Esophagus mucosa (tissue), 1 donor: ENCODE data around the gene MARCHF3. TPM values are rescaled to one million over a fixed set of nuclear protein-coding genes. Genes with fewer than 3 reads are reported as not detected.
"Not testable (repeated sequence)": the region's sequence is repeated elsewhere in the genome, so short reads cannot be mapped to it uniquely, and the experiment has no call there.

Source experiments
- ATAC-seq: fragments of 200-7000 bp; cut with Tn5 transposase; one replicate; pipeline ENCODE4 v1.9.1; 2020
- total RNA-seq: library from RNA; stranded (reverse); gene quantifications from one replicate; pipeline ENCODE4 v1.2.4, GENCODE V29; 2023
- donor health status: DM: yes; HTN: yes; CAD: no.

Gene MARCHF3
- total RNA-seq, 1 donor from 2014 or later, result 2.4 TPM

DNA sequence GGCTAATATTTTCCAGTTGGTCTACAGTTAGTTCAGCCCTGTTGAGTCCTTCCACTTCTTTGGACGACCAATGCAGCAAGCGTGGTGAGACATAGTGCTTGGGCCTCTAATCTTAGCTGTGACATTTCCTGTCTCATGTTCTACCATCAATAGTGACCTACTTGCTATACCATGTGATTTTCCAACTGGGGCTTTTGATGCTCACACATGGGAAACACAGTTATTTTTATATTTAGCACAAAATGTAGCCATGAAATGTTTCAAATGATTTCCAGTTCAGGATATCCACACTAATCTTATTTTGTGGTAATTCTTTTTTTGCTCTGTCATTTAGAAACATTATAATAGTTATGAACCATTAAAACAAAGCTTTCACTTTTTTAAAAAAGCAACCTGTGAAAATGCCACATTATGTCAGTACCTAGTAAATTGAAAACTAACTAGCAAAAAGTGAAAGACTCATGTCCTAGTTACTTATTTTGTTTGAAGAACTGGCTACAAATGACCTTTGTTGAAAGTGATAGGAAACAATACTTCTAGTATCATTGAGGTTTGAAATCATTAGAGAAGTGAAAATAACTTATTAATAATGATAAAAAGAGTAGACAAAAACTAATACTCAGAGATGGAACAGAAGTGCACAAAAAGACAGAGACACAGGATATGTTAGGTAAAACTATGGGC is 18.3 kb downstream of the MARCHF3 start:
- no peak for ATAC-seq

DNA sequence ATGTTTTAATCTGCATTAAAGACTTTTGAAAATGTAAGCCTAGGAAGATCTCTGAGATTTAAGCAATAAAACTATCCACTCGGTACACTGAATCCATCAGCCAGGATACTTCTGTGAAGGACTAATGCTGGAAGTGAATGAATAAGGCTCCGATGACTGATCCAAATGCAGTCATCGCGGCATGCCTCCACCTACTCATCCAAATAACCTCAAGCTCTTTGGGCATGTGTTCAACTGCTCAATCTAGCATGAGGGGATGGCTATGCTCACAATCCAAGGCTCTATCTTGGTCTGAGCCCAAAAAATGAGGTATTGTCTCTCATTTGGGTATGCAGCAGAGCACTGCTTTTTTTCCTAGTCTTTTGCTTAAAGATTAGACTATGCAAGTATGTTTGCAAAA is 19.2 kb downstream of the MARCHF3 start:
- ATAC-seq, result no peak

DNA sequence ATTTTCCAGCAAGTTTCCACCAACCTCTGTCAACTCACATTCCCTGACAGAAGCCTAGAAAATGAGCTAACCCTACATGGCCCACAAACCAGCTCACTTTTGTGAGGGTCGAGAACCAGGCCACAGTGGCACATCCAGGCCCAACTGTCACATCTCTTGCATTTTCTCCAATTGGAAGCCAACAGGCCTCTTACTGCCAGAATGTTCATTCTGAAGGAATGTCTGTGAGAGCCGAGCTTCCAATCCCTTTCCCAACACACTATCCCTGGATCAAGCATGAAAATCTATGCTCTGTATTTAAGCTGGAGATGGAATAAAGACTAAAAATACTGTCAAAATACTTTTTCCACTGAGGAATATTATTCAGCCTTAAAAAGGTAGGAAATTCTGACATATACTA is 20.0 kb downstream of the MARCHF3 start:
- no peak for ATAC-seq

DNA sequence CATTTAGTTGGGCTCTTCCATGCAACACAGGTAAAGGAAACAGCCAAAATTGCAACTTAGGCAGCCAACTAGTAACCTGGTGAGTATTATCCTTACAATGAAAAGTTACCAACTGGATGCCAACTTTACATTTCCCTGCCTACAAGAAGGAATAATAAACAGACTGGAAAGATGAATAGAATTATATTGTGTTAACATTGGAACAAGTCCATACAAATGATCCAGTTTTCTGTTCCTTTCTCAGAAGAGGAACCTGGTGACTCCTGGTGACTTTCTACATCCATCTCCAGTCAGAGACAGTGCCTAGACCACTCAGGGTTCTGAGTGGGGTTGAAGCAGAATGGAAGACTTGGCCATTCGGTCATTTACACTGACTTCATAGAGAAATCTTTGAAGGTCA is 20.6 kb downstream of the MARCHF3 start:
- no peak for ATAC-seq

DNA sequence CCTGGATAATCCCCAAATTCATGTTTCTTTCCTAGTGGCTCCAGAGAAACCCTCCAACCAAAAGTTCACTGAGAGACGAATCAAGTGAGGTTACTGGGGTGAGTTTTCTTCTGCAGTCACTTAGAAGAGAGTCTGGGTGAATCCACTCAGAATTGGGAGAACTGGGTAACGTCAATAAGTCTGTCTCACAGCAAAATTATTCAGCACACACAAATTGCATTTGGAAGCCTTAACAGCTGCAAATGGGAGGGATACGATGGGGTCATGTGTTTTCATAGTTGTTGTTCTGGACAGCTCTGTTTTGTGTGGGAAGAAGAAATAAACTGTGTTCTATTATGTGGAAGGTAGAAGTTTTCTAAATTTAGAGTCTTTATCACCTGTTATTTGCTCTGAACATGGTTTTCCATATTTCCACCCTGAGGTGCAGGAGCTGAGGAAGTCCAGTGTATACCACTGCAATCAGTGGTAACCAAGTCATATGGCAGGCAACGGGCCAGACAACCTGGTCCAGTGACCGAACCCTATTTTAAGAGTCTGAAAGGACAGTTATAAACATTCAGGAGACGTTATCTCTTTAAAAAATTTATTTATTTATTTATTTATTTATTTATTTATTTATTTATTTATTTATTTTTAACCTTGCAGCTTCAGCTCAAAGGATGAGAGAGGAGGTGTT is 21.9 kb downstream of the MARCHF3 start:
- ATAC-seq, result no peak

DNA sequence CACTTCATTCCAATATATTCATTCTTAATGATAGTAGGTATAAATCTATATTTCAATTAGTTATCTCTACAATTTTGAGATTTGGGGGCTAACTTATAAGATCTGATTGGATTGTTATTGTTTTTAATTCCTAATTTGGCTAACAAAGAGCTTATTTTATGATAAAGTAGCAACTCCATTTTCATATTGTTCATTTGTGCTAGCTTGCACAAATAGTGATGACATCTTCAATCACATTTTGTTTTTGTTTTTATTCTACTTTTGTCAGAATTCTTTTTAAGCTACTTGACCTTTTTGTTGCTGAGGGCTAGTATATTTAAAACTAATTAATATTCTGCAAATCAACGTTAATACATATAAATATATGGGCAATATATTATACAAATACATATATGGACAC is 22.8 kb downstream of the MARCHF3 start:
- no peak for ATAC-seq

DNA sequence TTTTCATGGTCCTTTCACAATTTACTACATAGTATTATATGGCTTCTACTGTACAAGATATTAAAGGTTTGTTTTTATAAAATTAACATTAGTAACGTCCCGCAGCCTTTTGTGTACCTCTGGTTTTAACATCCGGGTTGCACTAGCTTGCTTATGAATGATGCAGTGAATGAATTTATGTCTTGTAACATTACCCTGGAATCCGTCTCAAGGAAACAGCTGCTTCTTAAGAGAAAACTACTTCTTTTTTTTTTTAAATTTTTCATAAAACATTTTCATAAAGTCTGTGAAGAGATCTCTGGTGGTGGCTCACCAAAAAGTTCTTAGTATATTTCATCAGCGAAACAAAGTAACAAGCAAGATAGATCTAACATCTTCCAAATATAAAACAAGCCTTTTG is 23.6 kb downstream of the MARCHF3 start:
- no peak for ATAC-seq

DNA sequence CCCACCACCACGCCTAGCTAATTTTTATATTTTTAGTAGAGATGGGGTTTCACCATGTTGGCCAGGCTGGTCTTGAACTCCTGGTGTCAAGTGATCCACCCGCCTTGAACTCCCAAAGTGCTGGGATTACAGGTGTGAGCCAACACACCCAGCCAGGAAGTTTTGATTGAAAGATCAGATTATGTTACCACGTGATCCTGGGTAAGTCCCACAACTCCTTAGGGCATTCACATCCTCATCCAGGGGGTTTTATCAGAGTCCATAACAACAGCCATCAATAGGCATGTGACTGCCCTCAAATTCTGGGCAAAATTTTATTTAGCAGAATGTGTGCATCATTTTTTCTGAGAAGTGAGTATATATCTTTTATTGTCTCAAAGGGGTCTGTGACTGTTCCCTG is 25.1 kb downstream of the MARCHF3 start:
- not testable (repeated sequence) for ATAC-seq

DNA sequence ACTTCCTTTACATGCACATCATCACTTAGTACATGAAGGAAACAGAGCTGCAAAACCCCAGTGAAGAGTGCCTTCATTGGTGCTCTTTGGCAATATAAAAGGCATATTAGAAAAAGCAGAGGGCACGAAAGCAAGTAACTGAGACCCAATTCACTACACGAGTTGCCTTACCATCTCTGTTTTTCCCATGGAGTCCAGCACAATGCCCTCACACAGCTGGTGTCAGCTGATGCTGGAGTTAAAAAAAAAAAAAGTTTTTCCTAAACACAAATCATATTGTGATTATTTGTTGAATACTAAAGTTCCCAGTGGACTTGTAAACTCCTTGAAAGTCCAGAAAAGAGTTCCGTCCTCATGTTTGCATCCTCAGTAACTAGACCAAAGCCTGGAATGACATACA is 25.6 kb downstream of the MARCHF3 start:
- ATAC-seq, result no peak

DNA sequence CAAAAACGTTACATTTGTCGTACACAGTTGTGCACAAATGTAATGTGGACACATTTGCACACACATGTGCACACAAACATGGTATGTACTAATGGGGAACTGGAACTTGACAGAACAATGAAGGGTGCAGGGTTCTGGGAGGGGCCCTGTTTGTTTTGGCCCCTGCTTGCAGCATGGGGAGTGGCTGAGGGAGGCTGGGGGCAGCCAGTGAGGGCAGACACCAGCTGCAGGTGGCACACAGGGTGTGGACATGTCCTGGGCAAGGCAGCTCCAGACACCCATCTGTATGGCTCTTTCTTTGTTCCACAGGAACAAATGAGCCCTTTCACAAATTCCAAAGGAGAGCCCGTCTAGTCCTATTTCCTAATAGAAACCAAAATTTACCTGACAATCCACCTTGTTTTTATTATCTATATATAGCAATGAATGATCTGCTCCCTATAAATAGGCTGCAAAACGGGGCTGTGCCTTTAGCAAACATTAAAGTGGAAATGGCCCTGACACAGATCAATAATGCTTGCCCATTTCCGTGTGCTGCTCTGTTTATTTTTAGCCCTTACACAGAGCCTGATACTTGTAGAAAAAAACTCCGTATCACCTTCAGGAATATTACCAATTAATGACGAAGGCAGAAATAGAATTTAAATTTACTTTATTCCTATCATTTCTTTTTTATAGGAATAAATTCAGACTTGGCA is 26.4 kb downstream of the MARCHF3 start:
- no peak for ATAC-seq

DNA sequence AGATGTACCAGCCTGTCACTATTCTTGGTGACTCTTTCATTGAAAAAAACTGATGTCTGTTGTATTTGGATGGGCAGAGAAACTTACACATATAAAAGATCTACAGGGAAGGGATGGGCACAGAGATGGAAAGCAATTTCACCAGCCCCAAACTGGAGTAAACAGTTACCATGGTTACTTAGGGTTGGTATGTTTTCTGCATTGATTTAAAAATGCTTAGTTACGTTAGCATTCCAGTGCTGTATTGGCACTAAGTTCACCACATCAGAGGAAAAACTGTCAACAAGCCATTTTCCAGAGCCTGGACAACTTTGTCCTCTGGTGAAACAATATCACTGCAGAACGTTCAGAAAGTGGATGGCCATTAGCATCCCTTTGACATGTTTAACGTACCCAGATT is 28.0 kb downstream of the MARCHF3 start:
- ATAC-seq, result no peak

DNA sequence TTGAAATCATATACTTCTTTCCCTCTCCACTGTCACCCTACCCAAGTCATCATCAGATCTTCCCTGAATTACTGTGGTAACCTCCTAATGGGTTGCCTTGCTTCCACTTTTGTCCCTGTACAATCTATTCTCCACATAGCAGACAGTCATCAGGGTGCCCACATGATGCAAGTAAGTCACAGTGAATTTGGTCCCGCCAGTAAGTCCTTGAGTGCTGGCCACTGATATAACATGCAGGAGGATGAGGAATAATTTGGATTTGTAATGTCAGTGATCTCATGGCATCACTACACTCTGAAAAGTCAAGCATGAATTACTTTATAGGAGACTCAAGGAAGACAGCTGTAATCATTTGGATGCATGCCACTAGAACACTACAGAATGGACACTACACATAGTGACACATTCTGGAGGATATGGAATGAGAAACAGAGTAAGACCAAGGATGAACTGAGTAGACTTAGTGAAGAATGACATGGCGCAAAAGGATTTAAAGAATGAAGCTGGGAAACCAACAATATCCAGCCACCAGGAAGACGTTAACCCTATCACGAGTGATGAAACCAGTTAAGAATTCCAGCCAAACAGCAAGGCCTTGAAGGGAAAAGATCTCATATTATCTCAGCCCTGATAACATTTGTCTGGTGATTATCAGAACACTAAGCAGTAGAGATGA is 28.6 kb downstream of the MARCHF3 start:
- no peak for ATAC-seq

DNA sequence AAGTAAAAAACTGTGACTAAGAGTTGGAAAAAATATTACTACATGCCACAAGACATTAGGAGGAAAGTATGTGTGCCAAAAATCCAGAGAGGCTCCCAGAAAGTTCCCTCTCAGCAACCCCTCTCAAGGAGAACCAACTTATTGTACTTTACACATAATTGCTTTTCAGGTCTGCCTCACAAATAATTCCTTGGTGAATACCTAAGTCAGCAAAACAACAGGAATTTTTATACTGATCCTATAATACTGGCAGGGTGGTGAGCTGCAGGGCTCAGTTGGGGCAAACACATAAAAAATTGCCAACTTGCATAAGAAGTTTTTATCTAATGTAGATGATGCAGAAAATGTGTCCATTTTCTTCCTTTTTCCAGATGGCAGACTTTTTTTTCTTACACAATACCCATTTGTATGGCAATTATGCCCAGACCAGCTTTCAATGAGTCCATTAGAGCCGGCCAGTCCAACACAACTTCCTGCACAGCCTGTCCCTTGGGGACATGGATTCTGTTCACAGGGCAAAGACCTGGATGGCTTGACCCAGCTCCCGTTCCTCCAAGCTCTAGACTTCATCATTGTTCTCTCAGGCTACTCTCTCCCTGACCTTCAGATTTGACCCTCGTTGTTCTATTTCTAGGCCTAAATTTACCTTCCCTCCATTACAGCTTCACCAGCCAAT is 31.3 kb downstream of the MARCHF3 start:
- no peak for ATAC-seq

DNA sequence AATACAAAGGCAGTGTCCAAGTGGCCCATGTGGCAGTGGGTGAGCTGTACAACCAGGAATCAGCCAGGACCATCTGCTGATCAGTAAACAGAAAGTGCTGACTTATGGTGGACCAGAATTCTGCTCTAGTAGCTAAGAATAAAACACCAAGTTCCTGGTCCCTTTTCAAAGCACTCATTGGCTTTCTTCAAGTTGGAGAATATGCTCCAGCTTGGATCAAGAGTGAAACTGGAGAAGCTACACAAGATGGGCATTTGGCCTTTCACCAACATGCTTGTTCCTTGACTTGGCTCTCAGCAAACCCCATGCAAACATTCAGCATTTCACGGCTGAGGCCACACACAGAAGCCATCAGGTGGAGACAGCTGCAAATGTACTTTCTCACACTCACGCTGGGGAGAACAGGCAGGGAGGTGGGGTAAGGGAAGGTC is 32.1 kb downstream of the MARCHF3 start:
- ATAC-seq, result no peak

DNA sequence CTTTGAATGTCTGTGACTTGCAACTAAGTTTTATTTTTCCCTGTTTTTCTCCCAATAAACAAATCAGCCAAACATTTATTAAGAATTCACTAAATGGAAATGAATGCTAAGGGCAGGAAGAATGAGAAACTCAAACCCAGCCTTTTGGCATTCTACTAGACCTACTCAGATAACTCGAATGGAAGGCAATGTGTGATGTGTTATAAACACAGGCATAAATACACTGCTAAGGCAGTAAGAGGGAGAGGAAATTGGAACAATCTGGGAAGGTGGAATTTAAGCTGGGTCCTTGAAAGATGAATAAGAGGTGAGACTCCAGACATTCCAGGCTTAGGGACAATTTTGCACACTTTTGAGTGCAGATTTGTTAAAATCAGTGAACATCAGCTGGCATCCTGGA is 34.7 kb downstream of the MARCHF3 start:
- no peak for ATAC-seq

DNA sequence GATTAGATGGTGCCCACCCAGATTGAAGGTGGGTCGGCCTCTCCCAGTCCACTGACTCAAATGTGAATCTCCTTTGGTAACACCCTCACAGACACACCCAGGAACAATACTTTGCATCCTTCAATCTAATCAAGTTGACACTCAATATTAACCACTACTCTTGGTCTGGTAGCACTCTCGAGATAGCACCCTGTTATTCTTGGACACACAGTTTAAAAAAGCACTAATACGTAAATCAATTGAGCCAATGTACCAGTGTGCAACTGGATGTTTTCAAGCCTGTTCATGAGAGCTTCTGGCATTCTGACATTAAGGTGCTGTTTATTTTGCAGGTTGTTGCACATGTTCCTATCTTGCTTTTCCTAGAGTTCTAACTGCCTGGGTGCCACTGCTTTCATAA is 35.3 kb downstream of the MARCHF3 start:
- ATAC-seq, result no peak

DNA sequence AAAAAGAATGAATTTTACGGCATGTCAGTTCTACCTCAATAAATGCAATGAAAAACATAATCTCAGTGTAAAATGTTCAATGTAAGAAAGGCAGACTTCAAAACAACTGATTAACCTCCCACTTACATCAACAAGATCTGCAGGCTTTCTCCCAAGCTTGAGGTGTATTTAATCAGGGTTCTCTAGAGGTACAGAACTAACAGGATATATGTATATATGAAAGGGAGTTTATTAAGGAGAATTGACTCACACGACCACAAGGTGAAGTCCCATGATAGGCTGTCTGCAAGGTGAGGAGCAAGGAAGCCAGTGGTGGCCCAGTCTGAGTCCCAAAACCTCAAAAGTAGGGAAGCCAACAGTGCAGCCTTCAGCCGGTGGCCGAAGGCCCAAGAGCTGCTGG is 35.9 kb downstream of the MARCHF3 start:
- no peak for ATAC-seq

DNA sequence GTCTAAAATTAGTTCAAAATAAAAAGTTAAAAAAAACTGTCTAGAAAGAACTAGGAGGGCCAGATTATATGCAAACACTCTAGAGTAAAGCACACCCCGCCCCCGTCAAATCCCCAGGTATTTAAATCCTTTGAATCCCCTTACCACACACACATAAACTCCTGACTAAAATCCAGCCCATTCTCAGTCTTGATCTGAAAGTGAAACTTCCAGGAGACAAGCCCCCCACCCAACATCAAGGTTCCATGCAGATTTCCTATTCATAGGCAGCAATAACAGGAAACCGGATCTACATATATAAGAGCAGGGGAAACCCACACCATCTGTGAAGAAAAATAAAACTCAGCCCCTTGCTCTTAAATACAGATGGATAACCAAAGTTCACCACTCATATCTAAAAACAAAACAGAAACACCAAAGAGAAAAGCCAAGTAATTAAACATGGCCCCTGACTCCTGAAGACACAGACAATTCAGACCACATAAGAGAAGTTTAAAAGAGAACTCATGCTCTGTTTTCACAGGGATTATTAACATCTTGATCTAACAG is 42.3 kb downstream of the MARCHF3 start:
- no peak for ATAC-seq

DNA sequence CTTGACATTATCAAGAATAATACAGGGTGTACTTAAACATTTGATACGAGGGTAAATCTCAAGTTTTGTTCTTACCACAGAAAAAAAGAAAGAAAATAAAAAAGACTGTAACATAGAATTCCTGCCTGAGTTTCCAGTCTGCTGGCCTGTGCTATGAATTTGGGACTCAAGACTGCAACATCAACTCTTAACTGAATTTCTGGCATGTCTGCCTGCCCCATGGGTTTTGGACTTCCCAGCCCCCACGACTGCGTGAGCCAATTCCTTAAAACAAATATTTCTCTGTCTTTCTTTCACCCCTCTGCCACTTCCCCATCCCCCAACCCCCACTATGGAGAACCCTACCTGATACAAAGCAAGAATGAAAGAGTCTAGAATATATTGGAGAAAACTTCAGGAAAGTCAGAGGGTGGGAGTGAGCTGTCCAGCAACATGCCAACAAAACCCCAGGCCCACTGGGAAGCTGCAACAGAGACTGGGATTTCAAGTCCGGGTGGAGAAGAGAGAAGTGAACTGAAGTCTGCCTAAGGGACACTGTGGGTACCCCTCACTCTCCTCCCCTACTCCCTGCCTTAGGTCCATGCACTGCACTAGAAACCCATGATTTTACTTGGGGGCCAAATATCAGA is 43.0 kb downstream of the MARCHF3 start:
- ATAC-seq, result no peak

DNA sequence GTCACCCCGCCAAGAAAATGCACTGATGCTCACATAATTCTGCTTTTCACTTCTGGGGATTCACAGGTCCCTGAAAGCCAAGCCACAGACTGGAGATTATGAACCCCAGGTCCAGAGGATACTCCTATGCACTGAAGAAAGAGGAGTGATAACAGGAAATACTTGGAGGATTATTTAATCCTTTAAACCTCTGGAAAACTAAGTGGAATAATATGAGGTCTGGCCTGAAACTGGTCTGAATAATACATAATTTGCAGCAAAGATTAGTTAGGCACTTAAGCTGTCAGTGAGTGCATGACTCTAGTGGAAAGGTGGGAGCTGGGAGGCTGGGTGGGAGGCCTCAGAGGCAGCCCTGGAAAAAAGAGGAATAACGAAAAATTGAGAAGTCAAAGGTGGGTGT is 45.7 kb downstream of the MARCHF3 start:
- ATAC-seq, result no peak

DNA sequence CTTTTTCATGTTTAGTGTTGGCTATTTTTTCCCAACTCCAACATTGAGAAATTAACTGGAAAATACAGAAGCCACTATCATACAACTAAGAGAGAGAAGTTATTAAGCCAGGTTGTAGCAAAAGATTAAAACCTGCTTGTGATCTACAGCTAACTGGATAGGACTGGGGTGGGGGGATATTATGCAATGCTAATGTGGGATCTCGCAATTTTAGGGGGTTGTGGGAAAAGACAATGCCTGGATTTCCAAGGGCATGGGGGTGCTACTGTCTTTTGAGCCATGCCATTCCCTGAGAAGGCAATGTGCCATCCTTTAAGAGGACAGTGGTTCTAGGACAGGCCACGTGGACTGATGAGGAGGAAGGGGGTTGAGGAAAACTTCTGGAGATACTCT is 46.5 kb downstream of the MARCHF3 start:
- ATAC-seq, result no peak
